Ovary (tissue), 9 donors: ENCODE measurements around the gene TNIK. TPM values are rescaled to one million over a fixed set of nuclear protein-coding genes. Genes with fewer than 3 reads are reported as not detected.

Experiments
- DNase-seq, 5 donors: peaks; one replicate each; pipeline ENCODE4 v3.0.0-alpha.2; 2019 to 2020
- H3K27ac ChIP-seq, 2 donors: fragments of 200-600 bp; one replicate each; pipeline versions ENCODE4 v1.5.1 to v1.8.0; 2019 to 2022
- H3K27me3 ChIP-seq: fragments of 200-600 bp; one replicate; pipeline ENCODE4 v1.8.0; 2022
- H3K36me3 ChIP-seq: fragments of 200-600 bp; sonication (generic); one replicate; pipeline ENCODE4 v1.5.1; 2019
- H3K4me1 ChIP-seq: one replicate; pipeline ENCODE4 v1.8.1; 2013; ENCODE audit warnings: mild to moderate bottlenecking, moderate library complexity; ENCODE audit not compliant: insufficient read depth
- H3K4me3 ChIP-seq: fragments of 200-600 bp; sonication (generic); one replicate; pipeline ENCODE4 v1.5.1; 2017
- H3K9me3 ChIP-seq, 2 donors: fragments of 200-600 bp in 1 of 2; sonication (generic) in 1 of 2; one replicate each; pipeline versions ENCODE4 v1.5.1 to v1.8.1; 2013 to 2019; ENCODE audit warnings: mild to moderate bottlenecking in 1 of 2, moderate library complexity in 1 of 2
- EP300 ChIP-seq: sonication (generic); formaldehyde crosslinking; IDR thresholded peaks from one replicate; pipeline ENCODE4 v1.6.1; 2017; ENCODE audit warnings: antibody characterized with exemption
- POLR2A ChIP-seq: fragments of 450-650 bp; IDR thresholded peaks from one replicate; pipeline ENCODE4 v1.6.1; 2017; ENCODE audit warnings: antibody characterized with exemption, mild to moderate bottlenecking, moderate library complexity
- WGBS, 3 donors: extraction: QIAGEN DNeasy Blood & Tissue Kit in 1 of 3; methylation state at CpG; one replicate each; pipeline versions ENCODE4 v1.1.5 to v1.1.7; 2013 to 2017; 5-methylcytosine and 5-hydroxymethylcytosine counted together
- intact Hi-C, 4 donors: fragments of 100-400 bp; cut with DNase I; formaldehyde crosslinking; loops; one replicate each; pipeline versions ENCODE4 v1.11.0 to v1.15.1; 2022 to 2023
- polyA plus RNA-seq, 2 donors: library from polyadenylated mRNA; stranded (reverse); fragments of 200-250 nt in 1 of 2; fragments of 350-450 nt in 1 of 2; fragmentation: Illumina TruSeq in 1 of 2; extraction: RNeasy Lipid Tissue Mini Kit (QIAGEN cat#74804) in 1 of 2; gene quantifications; one replicate each; pipeline ENCODE4 v1.2.3, GENCODE V29; 2013 to 2014
- total RNA-seq, 7 donors: library from RNA; depleted of rRNA in 2 of 7; stranded (reverse); fragments of >200 nt in 2 of 7; fragmentation: NEBNext Ultra II Directional in 3 of 7; extraction: Animal tissue kit (Norgen Biotek cat#: 25700) in 3 of 7; gene quantifications; one replicate each; pipeline versions ENCODE4 v1.1.0 to v1.2.4, GENCODE V29; 2016 to 2023
- TF ChIP-seq, protein P1 (sequence below), 3 donors: fragments of 450-650 bp in 2 of 3; fragments of 200-600 bp in 1 of 3; IDR thresholded peaks; one replicate each; pipeline versions ENCODE4 v1.5.1 to v1.8.0; 2016 to 2022; ENCODE audit warnings: antibody characterized with exemption in 3 of 3, mild to moderate bottlenecking in 1 of 3
- donor health status: DM: no; HTN: no; CAD: no; lungs with moderate emphysema.
- donor health status: DM: no; HTN: no; CAD: no.
- donor health status: Bipolar disorder and iron deficiency.
- donor health status: DM: yes; HTN: yes; CAD: no.
- donor health status: DM: no; HTN: no; CAD: no.
- donor health status: DM: yes; HTN: yes; CAD: no.

Gene TNIK
- total and polyA plus RNA-seq, 9 donors, result 1.1 to 9.5 (median 4.5) TPM

DNA sequence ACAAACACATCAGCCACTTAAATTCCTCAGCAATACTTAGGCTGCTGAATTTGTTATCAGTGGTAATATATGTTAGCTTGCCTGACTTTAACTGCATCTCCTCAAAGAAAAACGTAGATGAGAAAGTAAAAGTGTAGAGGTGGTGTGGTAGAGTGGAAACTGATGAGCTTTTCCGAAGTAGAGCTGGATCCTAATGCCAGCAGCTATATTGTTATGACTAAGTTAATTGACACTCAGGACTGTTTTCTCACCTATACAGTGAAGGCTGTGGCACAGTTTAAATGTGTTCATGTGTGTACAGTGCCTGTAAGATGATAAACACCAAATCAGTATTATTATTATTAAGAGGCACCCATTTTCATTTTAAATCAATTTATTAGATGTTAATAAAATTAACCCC lies 174.9 kb downstream of the TNIK start:
- intact Hi-C loops, result no loop called here
- no peak overlapping the region for H3K27ac ChIP-seq

DNA sequence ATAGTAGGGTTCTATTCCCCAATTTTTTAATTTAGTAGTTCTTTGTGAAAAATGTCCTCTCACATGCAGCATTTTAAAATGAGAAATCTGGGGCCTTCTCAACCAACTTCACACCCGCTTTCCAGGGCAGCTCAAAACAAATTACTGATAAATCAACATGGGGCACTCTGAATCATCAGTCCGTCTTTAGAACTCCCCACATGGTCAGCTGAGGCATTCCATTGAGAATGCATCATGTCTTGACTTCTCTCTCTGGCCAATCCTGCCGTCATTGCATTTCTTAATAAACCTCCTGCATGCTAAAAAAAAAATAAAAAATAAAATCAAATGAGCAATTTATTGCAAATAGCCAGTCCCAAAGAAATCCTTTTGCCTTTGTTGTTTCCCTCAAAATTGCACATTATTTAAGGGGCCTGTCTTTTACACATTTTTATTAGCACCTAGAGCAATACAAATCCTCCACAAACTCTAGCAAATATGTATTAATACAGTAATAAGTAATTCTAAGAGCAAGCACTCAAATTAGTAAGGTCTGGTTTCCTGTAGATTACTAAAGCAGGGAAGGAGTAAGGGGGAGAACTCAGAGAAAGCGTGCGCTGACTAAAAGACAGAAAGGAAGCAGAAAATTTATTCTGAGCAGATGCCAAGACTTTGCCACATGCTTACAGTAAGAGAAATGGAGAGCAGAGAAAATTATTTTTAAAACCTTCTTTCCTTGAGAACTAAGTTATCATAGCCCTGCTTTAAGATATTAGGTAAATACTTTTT lies 175.7 kb downstream of the TNIK start:
- Histone ChIP-seq H3K4me3 (no peak overlapping the region), H3K27ac (no peak overlapping the region), H3K27me3 (no peaks in the 10 kb centered on the region), H3K9me3 (no peaks in the 10 kb centered on the region), H3K4me1 (peaks cover 2% of the 10 kb centered on the region), H3K36me3 (no peaks in the 10 kb centered on the region)
- WGBS, 3 donors, result 38 to 50% (median 39%) methylated on average over 5 of the region's 5 CpGs
- TF ChIP-seq, protein P1, sequence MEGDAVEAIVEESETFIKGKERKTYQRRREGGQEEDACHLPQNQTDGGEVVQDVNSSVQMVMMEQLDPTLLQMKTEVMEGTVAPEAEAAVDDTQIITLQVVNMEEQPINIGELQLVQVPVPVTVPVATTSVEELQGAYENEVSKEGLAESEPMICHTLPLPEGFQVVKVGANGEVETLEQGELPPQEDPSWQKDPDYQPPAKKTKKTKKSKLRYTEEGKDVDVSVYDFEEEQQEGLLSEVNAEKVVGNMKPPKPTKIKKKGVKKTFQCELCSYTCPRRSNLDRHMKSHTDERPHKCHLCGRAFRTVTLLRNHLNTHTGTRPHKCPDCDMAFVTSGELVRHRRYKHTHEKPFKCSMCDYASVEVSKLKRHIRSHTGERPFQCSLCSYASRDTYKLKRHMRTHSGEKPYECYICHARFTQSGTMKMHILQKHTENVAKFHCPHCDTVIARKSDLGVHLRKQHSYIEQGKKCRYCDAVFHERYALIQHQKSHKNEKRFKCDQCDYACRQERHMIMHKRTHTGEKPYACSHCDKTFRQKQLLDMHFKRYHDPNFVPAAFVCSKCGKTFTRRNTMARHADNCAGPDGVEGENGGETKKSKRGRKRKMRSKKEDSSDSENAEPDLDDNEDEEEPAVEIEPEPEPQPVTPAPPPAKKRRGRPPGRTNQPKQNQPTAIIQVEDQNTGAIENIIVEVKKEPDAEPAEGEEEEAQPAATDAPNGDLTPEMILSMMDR (IDR thresholded peaks at IDR 0.05), result no peak
- TF ChIP-seq POLR2A (no peak), EP300 (no peak)
- no peak for DNase-seq
- intact Hi-C loops, result no loop called here

More for the DNA sequence above, 174.9 kb downstream of the TNIK start:
- Histone ChIP-seq H3K36me3 (no peaks in the 10 kb centered on the region), H3K9me3 (no peaks in the 10 kb centered on the region), H3K27me3 (no peaks in the 10 kb centered on the region), H3K4me1 (peaks cover 2% of the 10 kb centered on the region), H3K4me3 (no peak overlapping the region)
- 41 to 74% (median 53%) methylated on average over 2 of the region's 2 CpGs for WGBS, 3 donors
- TF ChIP-seq, protein P1 (IDR thresholded peaks at IDR 0.05), result no peak
- TF ChIP-seq POLR2A, result no peak
- TF ChIP-seq EP300, result no peak
- no peak for DNase-seq

DNA sequence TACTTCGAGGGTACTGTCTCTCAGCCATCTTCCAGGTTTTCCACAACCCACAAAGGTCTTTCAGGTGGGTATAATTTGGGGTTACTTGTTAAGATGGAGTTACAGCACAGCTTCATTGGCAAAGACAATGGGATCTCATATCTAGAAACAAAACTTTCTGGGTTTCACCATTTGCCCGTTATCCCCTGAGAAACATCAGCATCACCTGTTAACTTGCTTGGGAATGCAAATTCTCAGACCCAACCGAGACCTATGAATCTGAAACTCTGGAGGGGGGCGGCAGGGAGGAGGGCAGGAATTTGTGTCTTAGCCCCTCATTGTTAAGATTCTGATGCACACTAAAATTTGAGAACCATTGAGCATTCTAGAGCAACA lies 176.4 kb downstream of the TNIK start:
- no peak for DNase-seq
- peaks cover 2% of the 10 kb centered on the region for H3K4me1 ChIP-seq
- WGBS, 3 donors, result 91 to 97% (median 95%) methylated on average over 4 of the region's 4 CpGs
- no peaks in the 10 kb centered on the region for H3K9me3 ChIP-seq
- intact Hi-C loops, result no loop called here
- TF ChIP-seq POLR2A (no peak), EP300 (no peak)
- TF ChIP-seq, protein P1 (IDR thresholded peaks at IDR 0.05), result no peak
- no peaks in the 10 kb centered on the region for H3K27me3 ChIP-seq
- H3K36me3 ChIP-seq, result no peaks in the 10 kb centered on the region
- no peak overlapping the region for H3K27ac ChIP-seq
- H3K4me3 ChIP-seq, result no peak overlapping the region

DNA sequence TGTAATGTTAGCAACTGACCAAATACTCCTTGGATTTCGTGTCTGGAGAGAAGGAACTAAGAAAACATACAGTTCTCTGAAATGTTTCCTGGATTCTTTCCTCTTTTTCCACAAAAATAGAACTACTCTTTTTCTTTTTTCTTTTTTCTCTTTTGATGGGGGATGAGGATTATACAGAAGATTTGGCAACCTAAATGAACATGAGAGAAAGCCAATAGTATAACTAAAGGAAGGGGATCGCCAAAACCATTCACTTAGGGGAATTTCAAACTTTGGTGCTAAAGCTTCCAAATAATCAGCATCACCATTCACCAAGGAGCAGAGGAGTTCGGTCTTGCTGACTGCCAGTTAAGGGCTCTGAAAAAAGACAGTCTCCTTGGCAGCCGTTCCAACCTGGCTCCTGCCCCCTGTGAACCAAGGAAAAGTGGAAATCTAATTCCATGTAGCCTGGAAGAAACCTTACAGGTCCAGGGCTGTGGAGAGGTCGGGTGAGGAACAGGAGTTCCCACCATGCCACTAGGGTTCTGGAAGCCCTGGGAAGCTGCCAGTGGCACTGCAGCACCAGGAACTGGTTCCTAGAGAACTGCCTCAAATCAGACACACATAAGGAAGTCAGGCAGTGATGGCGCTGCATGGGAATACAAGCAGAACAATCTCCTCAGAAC lies 176.9 kb downstream of the TNIK start:
- no peaks in the 10 kb centered on the region for H3K9me3 ChIP-seq
- TF ChIP-seq, protein P1 (IDR thresholded peaks at IDR 0.05), result no peak
- no peak for TF ChIP-seq EP300
- TF ChIP-seq POLR2A, result no peak
- WGBS, 3 donors, result 60 to 82% (median 74%) methylated on average over 6 of the region's 6 CpGs
- H3K36me3 ChIP-seq, result no peaks in the 10 kb centered on the region
- H3K27ac ChIP-seq, result no peak overlapping the region
- DNase-seq, result no peak
- peaks cover 2% of the 10 kb centered on the region for H3K4me1 ChIP-seq
- no peaks in the 10 kb centered on the region for H3K27me3 ChIP-seq
- no peak overlapping the region for H3K4me3 ChIP-seq
- intact Hi-C loops, result no loop called here
